Tibial nerve (tissue), 4 donors: ENCODE results near the gene PRKCH. TPM values are rescaled to one million over a fixed set of nuclear protein-coding genes. Genes with fewer than 3 reads are reported as not detected.

Experiments
- DNase-seq, 2 donors: peaks; one replicate each; pipeline ENCODE4 v3.0.0-alpha.2; 2019; ENCODE audit warnings: low spot score in 2 of 2
- H3K27ac ChIP-seq, 4 donors: fragments of 200-600 bp; sonication (generic) in 3 of 4; one replicate each; pipeline ENCODE4 v1.5.1; 2017 to 2019; ENCODE audit warnings: mild to moderate bottlenecking in 1 of 4
- H3K27me3 ChIP-seq, 2 donors: fragments of 200-600 bp; sonication (generic) in 1 of 2; one replicate each; pipeline versions ENCODE4 v1.5.1 to v1.6.0; 2017 to 2019
- H3K36me3 ChIP-seq, 3 donors: fragments of 200-600 bp; sonication (generic); one replicate each; pipeline ENCODE4 v1.5.1; 2018 to 2019
- H3K4me1 ChIP-seq, 4 donors: fragments of 200-600 bp; sonication (generic) in 3 of 4; one replicate each; pipeline ENCODE4 v1.5.1; 2017 to 2019
- H3K4me3 ChIP-seq, 4 donors: fragments of 200-600 bp; sonication (generic) in 3 of 4; one replicate each; pipeline ENCODE4 v1.5.1; 2017 to 2019; ENCODE audit warnings: mild to moderate bottlenecking in 1 of 4, moderate library complexity in 1 of 4
- H3K9me3 ChIP-seq, 4 donors: fragments of 200-600 bp; sonication (generic) in 3 of 4; one replicate each; pipeline ENCODE4 v1.5.1; 2017 to 2019
- CTCF ChIP-seq, 5 experiments: fragments of 200-600 bp in 3 of 5; fragments of 450-650 bp in 2 of 5; sonication (generic) in 3 of 5; IDR thresholded peaks; one replicate each; pipeline ENCODE4 v1.5.1; 2016 to 2019; ENCODE audit warnings: antibody characterized with exemption in 5 of 5, mild to moderate bottlenecking in 3 of 5, moderate library complexity in 2 of 5
- EP300 ChIP-seq, 2 donors: sonication (generic); formaldehyde crosslinking; IDR thresholded peaks; one replicate each; pipeline ENCODE4 v1.6.1; 2017; ENCODE audit warnings: antibody characterized with exemption in 2 of 2, mild to moderate bottlenecking in 1 of 2
- POLR2A ChIP-seq, 2 donors: fragments of 450-650 bp; IDR thresholded peaks; one replicate each; pipeline ENCODE4 v1.6.1; 2017; ENCODE audit warnings: antibody characterized with exemption in 2 of 2, mild to moderate bottlenecking in 2 of 2, moderate library complexity in 2 of 2
- WGBS, 2 donors: methylation state at CpG; one replicate each; pipeline ENCODE4 v1.1.5; 2018; 5-methylcytosine and 5-hydroxymethylcytosine counted together
- total RNA-seq, 4 donors: library from RNA; depleted of rRNA; stranded (reverse); fragments of >200 nt; gene quantifications; one replicate each; pipeline ENCODE4 v1.1.0, GENCODE V29; 2016

Gene PRKCH
- total RNA-seq, 4 donors from 2014 or later: 26.4 to 33.9 (median 29.2) TPM

- Histone ChIP-seq H3K4me3 (no peak overlapping the region), H3K4me1 (peaks cover 0 to 31% (median 10%) of the 10 kb centered on the region in 4 donors), H3K36me3 (no peaks in the 10 kb centered on the region), H3K27ac (peak overlapping the region in 2 of 4 donors; percentile 4 to 34), H3K9me3 (no peaks in the 10 kb centered on the region), H3K27me3 (no peaks in the 10 kb centered on the region)
- WGBS, 2 donors: 92 to 98% methylated on average over 8 of the region's 8 CpGs
- DNase-seq: no peak
- no peak for TF ChIP-seq EP300 (IDR thresholded peaks at IDR 0.05)
- no peak for TF ChIP-seq CTCF (IDR thresholded peaks at IDR 0.05)
- TF ChIP-seq POLR2A (IDR thresholded peaks at IDR 0.05): no peak
Measured at GRCh38 chr14:61515436-61516117, 194.2 kb downstream of the PRKCH start.

- DNase-seq: no peak
- Histone ChIP-seq H3K4me3 (no peak overlapping the region), H3K27ac (peak overlapping the region in 2 of 4 donors; percentile 4 to 34), H3K9me3 (no peaks in the 10 kb centered on the region), H3K4me1 (peaks cover 0 to 34% (median 10%) of the 10 kb centered on the region in 4 donors), H3K27me3 (no peaks in the 10 kb centered on the region), H3K36me3 (no peaks in the 10 kb centered on the region)
- 57 to 73% methylated on average over 2 of the region's 2 CpGs for WGBS, 2 donors
- TF ChIP-seq POLR2A (IDR thresholded peaks at IDR 0.05) (no peak), EP300 (IDR thresholded peaks at IDR 0.05) (peak in 1 of 2 donors; percentile 52)
Measured at GRCh38 chr14:61516118-61516743, 194.9 kb downstream of the PRKCH start.

DNA sequence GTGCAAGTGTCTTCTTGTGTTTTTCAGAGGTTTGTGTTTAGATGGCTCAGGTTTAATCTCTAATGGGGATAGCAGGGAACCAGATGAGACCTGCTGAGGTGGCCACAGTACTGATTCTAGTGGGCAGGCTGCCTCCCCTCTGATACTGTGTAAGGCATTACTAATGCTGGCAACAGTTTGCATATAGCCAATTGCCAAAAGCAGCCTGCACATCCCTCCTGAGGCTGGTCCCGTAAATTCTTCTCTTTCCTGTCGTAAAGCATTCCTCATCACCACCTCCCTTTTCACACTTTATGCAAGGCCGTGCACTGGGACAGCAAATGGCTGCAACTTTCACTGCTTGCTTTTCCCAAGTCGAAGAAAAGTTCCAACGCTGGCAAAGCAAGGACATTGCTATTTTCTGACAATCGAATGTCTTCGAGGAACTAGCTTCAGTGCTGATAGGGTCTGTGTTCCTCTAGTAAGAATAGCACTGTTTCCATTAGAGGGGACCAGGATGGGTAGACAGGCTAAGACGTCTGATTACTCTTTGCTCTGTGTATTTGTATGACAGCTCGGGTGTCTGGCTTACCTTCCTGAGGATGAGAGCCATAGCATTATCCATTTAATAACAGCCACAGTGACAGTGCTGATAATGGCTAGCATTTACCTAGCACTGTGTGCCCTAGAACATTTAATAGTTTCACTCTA, 195.7 kb downstream of the PRKCH start:
- H3K27me3 ChIP-seq: no peaks in the 10 kb centered on the region
- H3K4me3 ChIP-seq: no peak overlapping the region
- WGBS, 2 donors: 61 to 67% methylated on average over 9 of the region's 9 CpGs
- no peak for DNase-seq
- H3K9me3 ChIP-seq: no peaks in the 10 kb centered on the region
- H3K4me1 ChIP-seq: peaks cover 0 to 34% (median 10%) of the 10 kb centered on the region in 4 donors
- H3K27ac ChIP-seq: peak overlapping the region in 1 of 4 donors; percentile 32
- no peaks in the 10 kb centered on the region for H3K36me3 ChIP-seq
- TF ChIP-seq POLR2A (IDR thresholded peaks at IDR 0.05) (no peak), EP300 (IDR thresholded peaks at IDR 0.05) (no peak), CTCF (IDR thresholded peaks at IDR 0.05) (no peak)

- Histone ChIP-seq H3K27me3 (no peaks in the 10 kb centered on the region), H3K4me3 (no peak overlapping the region), H3K27ac (no peak overlapping the region), H3K4me1 (peaks cover 0 to 34% (median 10%) of the 10 kb centered on the region in 4 donors), H3K9me3 (no peaks in the 10 kb centered on the region), H3K36me3 (no peaks in the 10 kb centered on the region)
- no peak for DNase-seq
- TF ChIP-seq EP300 (IDR thresholded peaks at IDR 0.05): no peak
- 50 to 69% methylated on average over 6 of the region's 6 CpGs for WGBS, 2 donors
Measured at GRCh38 chr14:61517911-61518384, 196.6 kb downstream of the PRKCH start.

DNA sequence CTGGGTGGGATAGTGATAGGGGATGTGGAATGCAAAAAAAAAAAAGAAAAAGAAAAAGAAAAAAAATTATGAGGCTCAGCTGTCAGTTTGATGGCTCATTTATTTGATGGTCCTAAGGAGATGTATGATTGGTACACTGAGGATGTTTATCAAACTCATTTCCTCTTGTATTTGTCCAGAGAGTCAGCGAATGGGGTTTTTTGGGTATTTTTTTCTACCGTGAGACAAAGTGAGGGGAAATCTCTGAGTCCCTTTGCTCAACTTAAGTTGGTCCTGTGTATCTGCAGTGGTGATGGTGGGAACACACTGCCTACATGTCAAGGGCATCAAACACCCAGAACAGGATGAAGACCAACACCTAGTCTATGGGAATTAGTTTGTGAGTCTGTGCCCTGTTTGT, 197.0 kb downstream of the PRKCH start:
- H3K27ac ChIP-seq: no peak overlapping the region
- DNase-seq: no peak
- no peaks in the 10 kb centered on the region for H3K36me3 ChIP-seq
- H3K9me3 ChIP-seq: no peaks in the 10 kb centered on the region
- H3K4me1 ChIP-seq: peaks cover 0 to 34% (median 10%) of the 10 kb centered on the region in 4 donors
- no peaks in the 10 kb centered on the region for H3K27me3 ChIP-seq
- no peak overlapping the region for H3K4me3 ChIP-seq
- TF ChIP-seq EP300 (IDR thresholded peaks at IDR 0.05) (no peak), CTCF (IDR thresholded peaks at IDR 0.05) (no peak), POLR2A (IDR thresholded peaks at IDR 0.05) (no peak)
- WGBS, 2 donors: 66 to 71% methylated on average over 2 of the region's 2 CpGs
